Eye (tissue), 1 donor: Measurements from ENCODE around the gene SYT8.

ENCODE experiments used
- DNase-seq: peaks from one replicate; pipeline ENCODE4 v3.0.0-alpha.2; 2015

Gene SYT8

DNA sequence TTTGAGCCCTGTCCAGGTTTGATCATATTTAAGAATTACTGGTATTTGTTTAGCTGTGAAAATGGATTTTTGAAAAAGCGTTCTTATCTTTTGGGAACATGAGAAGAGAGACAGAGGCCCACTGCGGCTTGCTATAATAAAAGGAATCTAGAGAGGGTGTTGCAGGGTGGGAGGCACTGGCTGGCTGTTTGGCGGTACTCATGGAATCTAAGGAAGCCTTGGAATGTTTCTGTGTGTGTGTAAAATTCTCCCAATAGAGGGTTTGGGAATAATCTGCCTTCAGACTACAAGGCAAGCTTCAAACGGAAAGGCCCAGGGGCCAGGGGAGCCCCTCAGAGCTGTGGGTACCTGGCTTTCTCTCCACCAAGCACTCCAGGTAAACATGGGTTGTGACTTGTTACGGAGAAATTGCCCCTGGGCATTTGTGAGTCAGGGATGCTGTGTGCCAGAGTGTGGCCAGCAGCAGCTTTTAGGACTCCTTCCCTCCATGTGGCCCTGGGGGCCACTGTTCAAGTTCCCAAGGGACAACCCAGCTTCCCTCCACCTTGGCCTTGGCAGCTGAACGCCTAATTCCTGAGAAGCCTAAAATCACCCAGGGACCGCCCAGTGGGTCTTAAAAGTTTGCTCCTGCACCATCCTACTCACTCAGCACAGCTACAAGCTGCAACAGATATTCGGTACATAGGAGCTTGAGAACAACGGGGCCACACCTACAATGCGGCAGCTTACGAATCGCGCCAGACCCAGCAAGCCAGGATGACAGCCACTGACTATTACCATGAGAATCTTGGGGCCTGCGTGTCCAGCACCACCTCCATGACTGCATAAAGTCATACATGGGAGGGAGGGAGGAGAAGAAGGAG, 14.1 kb upstream of the SYT8 start:
- DNase-seq = no peak

DNA sequence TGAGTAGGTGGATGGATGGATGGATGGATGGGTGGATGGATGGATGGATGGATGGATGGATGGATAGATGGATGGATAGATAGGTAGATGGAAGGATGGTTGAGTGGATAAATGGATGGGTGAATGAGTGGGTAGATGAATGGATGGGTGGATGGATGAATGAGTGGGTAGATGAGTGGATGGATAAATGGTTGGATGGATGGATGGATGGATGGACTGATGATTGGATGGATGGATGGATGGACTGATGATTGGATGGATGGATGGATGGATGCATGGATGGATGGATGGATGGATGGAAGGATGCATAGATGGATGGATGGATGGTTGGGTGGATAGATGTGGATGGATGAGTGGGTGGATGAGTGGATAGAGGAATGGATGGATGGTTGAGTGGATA, 13.2 kb upstream of the SYT8 start:
- no peak for DNase-seq

DNA sequence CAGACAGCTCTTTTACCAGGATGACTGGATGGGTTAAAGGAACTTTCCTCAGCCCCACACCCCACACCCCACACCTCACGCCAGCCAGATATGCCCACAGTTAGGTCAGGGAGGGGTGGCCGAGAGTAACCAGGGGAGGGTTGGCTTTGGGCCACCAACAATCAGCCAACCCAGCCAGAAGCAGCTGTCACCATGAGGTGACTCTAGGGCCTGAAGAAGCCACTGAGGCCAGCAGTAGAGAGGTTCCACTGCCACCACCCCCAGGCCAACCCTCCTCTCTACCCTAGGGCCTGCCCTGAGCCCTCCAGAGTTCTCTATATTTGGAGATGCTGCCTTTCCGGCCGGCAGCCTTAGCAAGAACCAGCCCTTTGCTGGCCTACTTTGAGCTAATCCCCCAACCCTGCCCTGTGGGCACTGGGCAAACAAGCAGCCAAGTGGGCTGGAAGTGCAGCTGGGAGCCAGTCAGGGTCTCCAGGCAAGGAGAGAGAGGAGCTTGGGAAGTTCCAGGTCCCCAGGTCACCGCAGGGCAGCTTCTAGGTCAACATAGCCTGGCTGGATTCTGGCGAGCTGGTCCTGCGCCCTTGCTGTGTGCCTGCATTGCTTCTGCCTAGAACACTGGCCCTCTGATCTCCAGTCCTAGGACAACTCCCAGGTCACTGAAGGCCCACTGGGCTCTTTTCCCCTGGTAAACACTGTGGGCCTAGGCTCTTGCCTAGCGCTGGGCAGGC, 12.0 kb upstream of the SYT8 start:
- no peak for DNase-seq

DNA sequence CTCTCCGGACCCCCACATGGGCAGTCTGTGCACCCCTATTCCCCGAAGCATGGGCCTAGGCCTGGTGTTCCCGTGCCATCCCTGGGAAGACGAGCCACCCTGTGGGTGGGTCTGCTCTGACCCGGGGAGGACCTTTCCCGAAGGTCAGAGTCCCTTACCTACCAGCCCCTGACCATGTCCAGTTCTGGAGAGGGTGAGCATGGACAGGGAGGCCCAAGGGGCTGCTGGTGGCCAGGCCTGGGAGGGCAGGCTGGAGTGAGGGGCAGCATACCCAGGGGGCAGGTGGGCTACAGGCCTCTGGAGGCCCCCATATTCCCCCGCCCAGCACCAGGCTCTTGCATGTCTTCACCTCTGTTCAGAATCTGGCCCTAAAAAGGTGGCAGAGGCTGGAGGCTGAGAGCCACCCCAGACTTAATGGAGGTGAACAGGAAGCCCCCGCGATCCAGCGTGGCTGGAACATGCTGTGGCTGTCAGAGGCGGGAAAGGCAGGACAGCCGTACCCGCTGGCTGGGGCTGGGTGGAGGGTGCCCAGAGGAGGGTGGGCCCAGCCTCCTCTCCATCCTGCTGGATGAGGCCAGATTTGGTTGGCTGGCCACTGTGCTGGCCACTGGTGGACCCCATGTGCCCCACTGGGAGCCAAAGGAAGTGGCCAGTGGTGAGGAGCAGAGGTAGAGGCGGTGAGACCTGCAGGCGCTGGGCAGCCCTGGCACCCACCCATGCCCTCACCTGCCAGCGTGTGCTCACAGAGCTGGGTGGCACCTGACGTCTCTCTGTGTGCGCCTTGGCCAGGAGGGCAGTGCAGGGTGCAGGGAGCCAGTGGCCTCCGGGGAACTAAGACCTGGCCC, 11.2 kb upstream of the SYT8 start:
- DNase-seq = no peak

DNA sequence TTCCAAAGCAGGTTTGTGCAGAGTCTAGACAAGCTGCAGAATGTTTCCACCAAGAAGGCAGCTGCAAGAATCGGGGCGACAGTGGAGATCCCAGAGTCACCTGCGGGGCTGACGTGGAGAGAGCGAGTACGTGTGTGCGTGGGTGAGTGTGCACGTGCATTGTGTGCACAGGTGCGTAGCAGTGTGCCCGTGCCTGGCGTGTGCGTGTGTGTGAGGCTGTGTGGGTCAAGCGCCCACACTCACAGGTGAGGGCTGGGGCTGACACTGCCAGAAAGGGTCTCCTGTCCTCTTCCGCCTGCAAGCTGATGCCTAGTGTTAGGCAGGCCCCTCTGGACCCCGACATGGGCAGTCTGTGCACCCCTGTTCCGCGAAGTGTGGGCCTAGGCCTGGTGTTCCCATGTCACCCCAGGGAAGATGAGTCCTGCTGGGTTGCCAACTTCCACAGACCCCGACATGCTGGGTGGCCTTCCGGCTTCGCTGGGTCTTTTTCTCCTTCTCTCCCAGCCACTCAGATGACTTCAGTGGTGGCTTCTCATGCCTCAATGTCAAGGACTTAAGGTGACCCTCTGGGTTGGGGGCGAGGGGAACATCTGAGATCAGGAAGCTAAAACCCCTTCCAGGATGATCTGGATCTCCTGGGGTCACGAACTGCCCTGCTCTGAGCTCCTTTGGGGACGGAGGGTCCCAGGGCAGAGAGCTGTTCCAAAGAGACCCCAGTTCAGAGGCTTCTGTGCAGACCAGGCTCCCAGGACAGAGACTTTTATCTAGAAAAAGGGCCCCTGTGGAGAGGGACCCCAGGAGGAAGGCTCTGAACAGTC, 10.4 kb upstream of the SYT8 start:
- no peak for DNase-seq

DNA sequence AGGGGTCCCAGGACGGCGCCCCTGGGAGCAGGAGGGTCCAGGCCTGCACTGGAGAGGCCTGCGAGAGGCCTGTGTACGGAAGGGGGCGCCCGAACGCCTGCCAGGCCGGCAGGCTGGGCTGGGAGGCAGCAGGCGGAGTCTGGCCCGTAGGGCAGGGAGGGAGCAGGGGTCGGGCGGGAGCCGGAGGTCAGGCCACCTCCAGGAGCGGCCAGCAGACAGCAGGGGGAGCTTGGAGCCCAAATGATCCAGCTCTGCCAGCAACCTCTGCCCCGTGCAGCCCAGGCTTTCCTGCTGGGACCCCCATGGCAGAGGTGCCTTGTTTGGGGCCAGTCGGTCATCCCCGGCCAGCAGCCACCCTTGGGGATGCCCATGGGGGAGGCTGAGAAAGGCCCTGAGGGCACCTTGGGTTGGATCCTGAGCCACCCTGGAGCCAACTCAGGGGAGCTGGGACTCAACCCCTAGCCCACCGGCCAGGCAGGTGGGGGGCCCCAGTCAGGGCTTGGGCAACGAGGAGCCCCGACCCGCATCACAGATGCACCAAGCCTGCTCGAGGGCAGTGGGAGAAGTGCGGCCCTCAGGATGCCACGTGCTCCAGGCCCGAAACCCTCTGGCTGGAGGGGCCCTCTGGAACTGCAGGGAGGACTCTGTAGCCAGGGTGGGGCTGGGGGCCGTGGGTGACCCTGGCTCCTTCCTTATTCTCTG, 9.6 kb upstream of the SYT8 start:
- peak; percentile 68 for DNase-seq

DNA sequence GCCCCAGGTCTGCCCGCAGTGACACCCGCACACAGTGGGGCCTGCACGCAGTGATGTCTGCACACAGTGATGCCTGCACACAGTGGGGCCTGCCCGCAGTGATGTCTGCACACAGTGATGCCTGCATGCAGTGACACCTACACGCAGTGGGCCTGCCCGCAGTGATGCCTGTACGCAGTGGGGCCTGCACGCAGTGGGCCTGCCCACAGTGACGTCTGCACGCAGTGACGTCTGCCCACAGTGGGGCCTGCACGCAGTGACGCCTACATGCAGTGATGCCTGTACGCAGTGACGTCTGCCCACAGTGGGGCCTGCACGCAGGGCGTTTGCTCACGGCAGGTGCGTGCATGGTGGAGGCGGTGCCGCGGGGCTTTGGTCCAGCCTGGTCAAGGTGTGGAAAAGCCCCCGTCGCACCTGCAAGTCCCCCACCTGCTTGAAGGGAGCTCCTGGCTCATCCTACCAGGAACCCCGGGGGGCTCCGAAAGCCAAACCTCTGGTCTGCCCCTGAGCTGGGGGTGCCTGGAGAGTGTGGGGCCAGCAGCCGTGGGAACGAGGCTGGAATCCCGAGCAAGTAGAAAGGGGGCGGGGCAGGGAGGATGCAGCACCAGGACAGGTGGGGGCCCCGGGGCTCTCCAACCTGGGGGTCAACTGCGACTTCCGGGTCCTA, 8.9 kb upstream of the SYT8 start:
- DNase-seq = no peak

DNA sequence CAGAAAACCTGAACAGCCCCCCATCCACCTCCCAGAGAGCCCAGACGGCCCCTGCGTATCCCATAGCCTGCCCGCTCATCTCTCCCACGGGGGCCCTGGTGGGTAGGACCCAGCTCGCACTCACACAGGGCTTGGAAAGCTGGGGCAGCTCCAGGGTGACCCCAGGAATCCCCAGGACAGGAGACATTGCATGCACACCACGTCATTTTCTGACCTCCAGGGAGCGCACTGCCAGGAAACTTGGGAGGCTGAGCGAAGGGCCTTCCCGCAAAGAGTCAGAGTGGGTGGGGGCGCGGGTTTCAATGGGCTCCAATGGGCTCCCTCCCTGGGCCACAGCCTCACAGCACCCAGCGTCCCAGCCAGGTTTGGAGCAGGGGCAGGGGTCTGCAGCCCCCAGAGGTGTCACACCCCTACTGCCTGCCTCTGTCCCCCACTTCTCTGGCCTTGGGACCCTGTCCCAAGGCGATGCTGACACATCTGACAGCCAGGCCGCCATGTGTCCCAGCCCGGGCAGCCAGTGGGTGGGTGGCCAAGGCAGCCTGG, 8.2 kb upstream of the SYT8 start:
- DNase-seq = no peak

DNA sequence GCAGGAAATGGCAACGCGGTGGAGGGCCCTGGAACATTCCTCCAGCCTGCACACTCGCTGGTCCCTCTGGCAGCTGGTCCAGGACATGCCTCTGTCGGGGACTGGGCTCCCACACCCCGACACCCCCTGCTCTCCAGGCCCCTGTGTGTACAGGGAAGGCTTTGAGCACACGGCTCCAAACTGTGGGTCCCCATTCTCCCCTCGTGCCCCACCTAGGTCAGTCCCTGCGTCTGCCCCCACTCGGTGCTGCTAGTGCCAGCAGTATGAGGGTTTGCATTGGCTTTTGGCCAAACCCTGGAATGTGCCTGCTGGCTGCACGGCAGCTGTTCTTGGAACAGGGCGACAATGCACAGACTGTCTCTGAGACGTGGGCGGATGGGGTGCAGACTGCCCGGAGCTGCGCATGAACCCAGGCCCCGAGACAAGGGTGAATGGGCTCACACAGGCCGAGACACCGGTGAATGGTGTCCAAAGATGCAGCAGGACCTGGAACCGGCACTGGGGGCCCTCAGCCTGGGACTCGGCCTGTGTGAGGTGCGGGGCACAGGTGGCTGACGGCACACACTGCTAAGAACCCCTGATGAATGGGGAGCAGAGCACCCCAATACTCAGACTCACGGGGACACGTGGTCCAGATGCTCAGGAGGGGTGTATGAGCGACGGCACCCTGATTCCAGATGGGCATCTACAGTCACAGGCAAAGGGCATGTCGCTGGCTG, 7.5 kb upstream of the SYT8 start:
- peak; percentile 81 for DNase-seq

DNA sequence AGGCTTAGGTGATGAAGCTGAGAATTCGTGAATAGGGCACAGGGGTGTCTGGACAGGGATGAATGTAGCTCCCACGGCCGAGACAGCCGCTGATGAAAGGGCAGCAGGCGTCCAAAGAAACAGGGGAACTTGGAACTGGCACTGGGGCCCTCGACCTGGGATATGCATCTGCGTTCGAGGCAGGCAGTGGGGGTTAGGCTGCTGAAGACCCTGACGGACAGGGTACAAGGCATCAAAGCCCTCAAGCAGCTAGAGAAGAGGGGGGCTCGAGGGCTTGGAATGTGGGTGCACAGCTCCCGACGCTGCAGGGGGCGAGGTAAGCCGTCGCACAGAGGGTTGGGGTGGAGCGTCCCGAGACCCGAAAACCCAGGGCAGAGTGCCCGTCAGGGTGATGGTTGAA, 6.9 kb upstream of the SYT8 start:
- DNase-seq = no peak

DNA sequence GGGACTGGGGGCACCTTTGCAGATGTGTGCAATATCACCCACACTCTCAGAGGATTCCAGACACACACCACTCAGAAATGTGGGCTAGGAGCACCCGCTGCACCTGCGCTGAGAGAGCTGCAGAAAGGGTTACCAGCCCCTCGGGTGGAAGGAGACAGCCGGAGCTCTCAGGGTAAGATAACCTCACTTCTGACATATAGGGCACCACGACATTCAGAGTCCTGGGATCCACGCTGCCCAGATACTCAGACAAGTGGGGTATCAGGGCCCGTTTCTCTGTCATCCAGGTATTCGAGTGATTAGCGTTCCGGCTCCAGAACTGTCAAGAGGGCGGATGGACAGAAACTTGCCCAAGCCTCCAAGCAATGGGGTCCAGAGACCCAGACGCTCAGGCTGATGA, 6.2 kb upstream of the SYT8 start:
- no peak for DNase-seq

DNA sequence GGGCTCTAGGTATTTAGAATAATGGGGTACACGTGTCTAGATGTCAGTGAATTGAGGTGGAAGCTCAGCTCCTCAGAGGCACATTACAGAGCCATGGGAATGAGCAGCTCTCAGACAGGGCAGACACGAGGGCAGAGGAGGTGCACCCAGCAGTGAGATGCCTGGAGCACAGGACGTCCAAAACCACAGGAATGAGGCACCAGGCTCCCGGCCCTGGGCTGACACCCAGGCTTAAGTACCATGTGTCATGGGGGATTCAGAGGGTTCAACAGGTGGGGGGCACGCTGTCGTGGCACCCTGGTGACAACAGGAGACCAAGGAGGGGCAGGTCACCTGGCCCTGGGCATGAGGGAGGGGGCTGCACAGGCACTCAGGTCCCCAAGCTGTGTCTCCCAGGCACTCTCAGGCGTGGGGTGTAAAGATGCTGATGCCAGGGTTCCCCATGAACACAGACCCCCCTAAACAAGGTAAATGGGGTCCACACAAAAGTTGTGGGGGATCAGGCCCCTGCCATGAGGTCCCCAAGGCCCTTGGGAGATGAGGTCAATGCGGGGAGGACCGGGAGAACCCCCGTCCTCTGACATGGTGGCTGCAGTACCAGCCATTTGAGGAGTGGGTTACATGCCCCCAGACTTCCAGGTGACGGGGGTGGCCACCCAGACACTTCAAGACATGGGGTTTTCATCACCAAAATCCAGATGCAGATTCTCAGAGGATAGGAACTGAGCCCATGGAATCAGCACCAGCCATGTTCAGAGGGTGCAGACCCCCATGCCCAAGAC, 5.6 kb upstream of the SYT8 start:
- no peak for DNase-seq

DNA sequence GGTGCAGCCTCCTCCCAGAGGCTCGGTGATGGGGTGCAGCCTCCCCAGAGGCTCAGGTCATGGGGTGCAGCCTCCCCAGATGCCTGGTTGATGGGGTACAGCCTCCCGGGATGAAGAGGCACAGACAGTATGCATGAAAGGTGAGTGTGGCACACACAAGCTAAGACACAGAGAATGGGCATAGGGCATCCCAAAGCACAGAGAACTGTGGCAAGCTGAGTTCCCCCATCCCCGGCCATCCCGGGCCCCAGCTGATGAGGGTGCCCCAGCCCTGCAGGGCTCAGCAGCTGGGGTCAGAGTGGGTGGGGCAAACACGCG, 4.8 kb upstream of the SYT8 start:
- no peak for DNase-seq

DNA sequence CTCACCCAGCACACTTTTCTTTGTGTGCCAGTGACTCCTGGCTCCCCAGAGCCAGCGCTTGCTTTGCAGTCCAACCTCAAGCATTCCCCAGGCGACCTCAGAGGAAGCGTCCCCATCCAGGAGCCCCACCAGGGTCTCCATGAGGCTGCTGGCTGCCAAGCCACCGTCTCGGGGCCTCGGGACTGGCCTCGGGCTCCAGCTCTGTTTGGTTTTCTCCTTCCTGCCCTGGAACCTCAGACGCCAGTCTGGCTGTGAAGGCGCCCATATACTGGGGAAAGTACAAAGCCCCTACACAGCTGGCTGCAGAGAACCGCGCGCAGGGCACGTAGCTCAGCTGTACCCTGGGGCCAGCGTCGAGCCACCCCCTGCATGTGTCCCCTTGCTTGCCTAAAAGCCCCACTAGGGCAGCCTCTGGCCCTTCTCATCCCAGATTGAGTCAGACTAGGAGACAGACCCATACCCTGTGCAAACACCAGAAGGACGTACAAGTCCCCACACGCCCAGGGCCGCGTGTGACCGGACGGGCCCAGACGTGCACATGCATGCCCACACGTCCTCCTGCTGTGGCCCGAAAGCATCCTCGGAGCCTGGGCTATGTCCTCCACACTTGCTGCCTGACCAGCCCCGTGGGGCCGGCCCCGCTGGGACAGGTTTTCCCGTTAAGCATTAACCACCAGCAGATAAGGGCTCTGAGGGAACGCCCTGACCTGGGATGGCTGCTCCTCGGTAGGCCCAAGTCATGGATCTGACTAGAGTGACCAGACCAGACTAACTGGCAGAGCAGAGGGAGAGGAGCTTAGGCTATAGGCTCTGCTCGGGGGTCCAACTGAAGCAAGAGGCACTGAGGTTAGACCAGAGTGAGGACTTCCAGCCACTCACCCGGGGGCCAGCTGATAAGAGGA, 4.2 kb upstream of the SYT8 start:
- peak; percentile 29 for DNase-seq

DNA sequence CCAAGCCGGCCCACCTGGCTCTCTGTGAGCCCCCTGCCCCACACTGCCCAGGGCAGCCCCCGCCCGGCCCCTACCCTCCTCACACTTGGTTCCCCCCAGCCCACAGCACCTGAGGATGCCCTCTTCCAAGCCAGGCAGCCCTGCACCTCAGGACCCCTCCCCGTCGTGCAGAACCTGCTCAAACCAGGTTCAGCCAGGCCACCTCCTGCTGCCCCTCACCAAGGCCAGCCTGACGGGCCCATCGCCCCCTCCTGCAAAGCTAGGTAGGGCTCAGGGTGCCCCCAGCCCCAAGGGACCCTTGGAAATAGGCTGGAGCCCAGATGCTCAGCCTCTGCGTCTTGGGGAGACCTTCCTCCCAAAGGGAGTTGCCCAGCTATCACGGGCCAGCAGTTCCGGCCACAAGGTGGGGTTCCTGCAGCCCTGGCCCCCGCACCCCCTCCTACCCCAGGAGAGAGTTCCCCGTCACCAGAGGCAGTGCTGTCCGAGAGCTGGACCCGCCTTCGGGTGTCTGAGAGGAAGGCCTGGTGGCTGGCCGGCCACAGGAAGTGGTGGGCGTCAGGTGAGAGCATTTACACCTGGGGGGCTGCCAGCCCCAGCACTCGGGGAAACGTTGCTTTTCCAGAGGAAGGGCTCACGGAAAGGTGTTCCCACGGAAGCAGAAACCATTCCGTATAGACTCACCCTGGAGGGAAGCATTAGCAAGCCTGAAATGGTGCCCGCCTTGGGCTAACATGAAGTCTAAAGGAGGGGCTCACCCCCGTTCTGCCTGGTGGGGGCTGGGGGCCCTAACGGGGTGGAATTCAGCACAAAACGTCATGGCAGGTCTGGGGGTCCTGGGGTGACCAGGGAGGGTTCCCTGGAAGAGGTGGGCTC, 3.2 kb upstream of the SYT8 start:
- DNase-seq = no peak

DNA sequence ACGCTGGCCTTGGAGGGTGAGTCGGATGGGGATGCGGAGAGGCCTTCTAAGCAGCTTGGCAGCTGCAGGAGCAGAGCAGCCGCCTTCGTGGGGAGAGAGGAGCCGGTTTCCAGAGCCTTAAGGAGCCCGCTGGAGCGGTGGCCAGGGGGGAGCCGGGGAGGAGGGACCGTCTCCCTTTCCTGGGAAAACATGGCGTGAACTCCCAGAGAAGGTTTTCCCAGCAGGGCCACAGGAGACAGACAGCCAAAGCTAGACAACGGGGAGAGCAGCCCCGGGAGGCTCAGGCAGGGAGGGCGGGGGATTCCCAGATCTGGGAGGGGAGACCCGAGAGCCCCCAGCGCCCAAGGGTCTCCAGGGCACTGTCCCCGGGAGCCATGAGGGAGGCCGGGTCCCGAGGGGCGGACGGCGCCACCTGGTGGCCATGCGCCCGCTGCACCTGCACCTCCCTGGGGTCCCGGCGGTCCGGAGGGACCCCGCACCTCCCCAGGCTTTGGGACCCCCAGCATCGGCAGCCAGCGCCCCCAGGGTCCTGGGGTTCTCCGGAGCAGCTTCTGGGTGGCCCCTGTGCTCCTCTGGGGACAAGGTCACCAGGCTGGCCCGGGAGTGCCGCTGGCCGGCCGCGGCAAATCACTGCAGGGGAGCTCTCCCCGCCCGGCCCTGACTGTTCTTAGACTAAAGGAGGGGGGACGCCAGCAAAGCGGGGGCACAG, 2.4 kb upstream of the SYT8 start:
- peak; percentile 75 for DNase-seq

DNA sequence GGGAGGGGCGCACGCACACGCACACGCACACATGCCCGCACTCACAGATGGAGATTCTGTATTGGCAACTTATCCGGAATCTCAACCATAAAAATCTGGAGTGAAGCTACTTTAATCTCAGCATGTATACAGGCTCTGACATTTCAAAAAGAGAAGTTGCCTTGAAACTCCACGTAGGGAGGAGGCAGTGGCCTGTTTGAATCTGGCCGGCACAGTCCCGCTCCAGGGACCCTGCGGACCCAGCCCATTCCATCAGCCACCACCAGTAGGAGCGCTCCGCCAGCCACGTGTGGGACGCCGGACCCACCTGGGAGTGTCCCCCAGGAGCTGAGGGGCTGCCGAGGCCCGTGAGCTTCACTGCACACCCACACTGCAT, 1.9 kb upstream of the SYT8 start:
- DNase-seq = peak; percentile 49
